Subcutaneous abdominal adipose tissue (tissue), 5 donors: ENCODE results near the gene NRF1.
A peak's percentile ranks its signal among the peaks of the same experiment; 100 is the strongest.

Experiments
- H3K27ac ChIP-seq: one replicate; pipeline ENCODE4 v1.7.0; 2013; ENCODE audit warnings: low read depth, mild to moderate bottlenecking, inconsistent platforms, low read length, moderate library complexity
- H3K27me3 ChIP-seq, 5 donors: one replicate each; pipeline ENCODE4 v1.7.0; 2013; ENCODE audit warnings: low read length in 5 of 5, inconsistent platforms in 1 of 5; ENCODE audit not compliant: control insufficient read depth in 5 of 5, insufficient read depth in 4 of 5
- H3K36me3 ChIP-seq, 5 donors: one replicate each; pipeline ENCODE4 v1.7.0; 2013; ENCODE audit warnings: low read length in 5 of 5; ENCODE audit not compliant: control insufficient read depth in 5 of 5, insufficient read depth in 5 of 5
- H3K4me1 ChIP-seq, 5 donors: one replicate each; pipeline ENCODE4 v1.7.0; 2013; ENCODE audit warnings: low read length in 5 of 5, mild to moderate bottlenecking in 3 of 5, moderate library complexity in 1 of 5; ENCODE audit not compliant: control insufficient read depth in 5 of 5, insufficient read depth in 5 of 5
- H3K4me3 ChIP-seq, 5 donors: one replicate each; pipeline ENCODE4 v1.7.0; 2013; ENCODE audit warnings: low read length in 5 of 5, low read depth in 1 of 5
- H3K9ac ChIP-seq, 5 donors: one replicate each; pipeline ENCODE4 v1.7.0; 2013; ENCODE audit warnings: low read length in 5 of 5, mild to moderate bottlenecking in 4 of 5, moderate library complexity in 3 of 5
- H3K9me3 ChIP-seq, 5 donors: one replicate each; pipeline ENCODE4 v1.7.0; 2013; ENCODE audit warnings: low read length in 5 of 5; ENCODE audit not compliant: control insufficient read depth in 5 of 5
- donor health status: healthy.
- donor health status: healthy.
- donor health status: healthy.
- donor health status: healthy.
- donor health status: healthy.

NRF1 gene

GRCh38 chr7:129781928-129782817, 170.7 kb downstream of the NRF1 start:
- H3K27me3 ChIP-seq, result peaks cover 68 to 83% (median 81%) of the 10 kb centered on the region in 5 donors
- H3K27ac ChIP-seq, result no peak overlapping the region
- peaks cover 0 to 2% (median 0%) of the 10 kb centered on the region in 5 donors for H3K9me3 ChIP-seq
- H3K4me1 ChIP-seq, result peaks cover 2 to 73% (median 64%) of the 10 kb centered on the region in 5 donors
- H3K9ac ChIP-seq, result no peak overlapping the region
- H3K4me3 ChIP-seq, result peak overlapping the region in 4 of 5 donors; percentile 22 to 28 (median 26)
- H3K36me3 ChIP-seq, result no peaks in the 10 kb centered on the region

GRCh38 chr7:129782818-129783583, 171.5 kb downstream of the NRF1 start:
- Histone ChIP-seq H3K27me3 (peaks cover 60 to 80% (median 78%) of the 10 kb centered on the region in 5 donors), H3K36me3 (no peaks in the 10 kb centered on the region), H3K4me3 (peak overlapping the region in 2 of 5 donors; percentile 25 to 28), H3K4me1 (peaks cover 2 to 73% (median 64%) of the 10 kb centered on the region in 5 donors), H3K9me3 (peaks cover 0 to 2% (median 0%) of the 10 kb centered on the region in 5 donors), H3K27ac (no peak overlapping the region), H3K9ac (peak overlapping the region in 1 of 5 donors; percentile 52)

- peak overlapping the region in 1 of 5 donors; percentile 52 for H3K9ac ChIP-seq
- no peak overlapping the region for H3K27ac ChIP-seq
- H3K27me3 ChIP-seq, result peaks cover 55 to 74% (median 73%) of the 10 kb centered on the region in 5 donors
- H3K36me3 ChIP-seq, result no peaks in the 10 kb centered on the region
- no peak overlapping the region for H3K4me3 ChIP-seq
- peaks cover 2 to 69% (median 64%) of the 10 kb centered on the region in 5 donors for H3K4me1 ChIP-seq
- peaks cover 0 to 2% (median 0%) of the 10 kb centered on the region in 5 donors for H3K9me3 ChIP-seq
Observed at GRCh38 chr7:129783584-129783919, 172.0 kb downstream of the NRF1 start.

GRCh38 chr7:129784437-129784782, 172.9 kb downstream of the NRF1 start:
- Histone ChIP-seq H3K4me1 (peaks cover 2 to 61% (median 56%) of the 10 kb centered on the region in 5 donors), H3K9me3 (peaks cover 0 to 2% (median 0%) of the 10 kb centered on the region in 5 donors), H3K9ac (no peak overlapping the region), H3K36me3 (no peaks in the 10 kb centered on the region), H3K27me3 (peaks cover 49 to 74% (median 64%) of the 10 kb centered on the region in 5 donors), H3K27ac (no peak overlapping the region), H3K4me3 (peak overlapping the region in 1 of 5 donors; percentile 18)

GRCh38 chr7:129784783-129785684, 173.5 kb downstream of the NRF1 start:
- H3K9me3 ChIP-seq, result peaks cover 0 to 2% (median 0%) of the 10 kb centered on the region in 5 donors
- no peak overlapping the region for H3K9ac ChIP-seq
- peaks cover 49 to 79% (median 59%) of the 10 kb centered on the region in 5 donors for H3K27me3 ChIP-seq
- peaks cover 2 to 55% (median 50%) of the 10 kb centered on the region in 5 donors for H3K4me1 ChIP-seq
- H3K27ac ChIP-seq, result no peak overlapping the region
- no peaks in the 10 kb centered on the region for H3K36me3 ChIP-seq
- peak overlapping the region in 1 of 5 donors; percentile 18 for H3K4me3 ChIP-seq

GRCh38 chr7:129785685-129786514, 174.4 kb downstream of the NRF1 start:
- Histone ChIP-seq H3K4me1 (peaks cover 2 to 47% (median 41%) of the 10 kb centered on the region in 5 donors), H3K27ac (no peak overlapping the region), H3K27me3 (peaks cover 52 to 77% (median 52%) of the 10 kb centered on the region in 5 donors), H3K4me3 (peak overlapping the region in 2 of 5 donors; percentile 4 to 18), H3K9me3 (peaks cover 0 to 2% (median 0%) of the 10 kb centered on the region in 5 donors), H3K9ac (no peak overlapping the region), H3K36me3 (no peaks in the 10 kb centered on the region)

GRCh38 chr7:129786825-129787563, 175.5 kb downstream of the NRF1 start:
- H3K27ac ChIP-seq, result no peak overlapping the region
- no peak overlapping the region for H3K4me3 ChIP-seq
- no peak overlapping the region for H3K9ac ChIP-seq
- H3K9me3 ChIP-seq, result peaks cover 0 to 2% (median 0%) of the 10 kb centered on the region in 5 donors
- H3K4me1 ChIP-seq, result peaks cover 2 to 36% (median 33%) of the 10 kb centered on the region in 5 donors
- H3K36me3 ChIP-seq, result no peaks in the 10 kb centered on the region
- H3K27me3 ChIP-seq, result peaks cover 43 to 66% (median 48%) of the 10 kb centered on the region in 5 donors

- H3K4me3 ChIP-seq, result no peak overlapping the region
- no peak overlapping the region for H3K27ac ChIP-seq
- H3K9ac ChIP-seq, result no peak overlapping the region
- H3K9me3 ChIP-seq, result no peaks in the 10 kb centered on the region
- H3K27me3 ChIP-seq, result peaks cover 26 to 48% (median 31%) of the 10 kb centered on the region in 5 donors
- H3K4me1 ChIP-seq, result peaks cover 0 to 19% (median 17%) of the 10 kb centered on the region in 5 donors
- no peaks in the 10 kb centered on the region for H3K36me3 ChIP-seq
Observed at GRCh38 chr7:129789000-129789399, 177.5 kb downstream of the NRF1 start.
